Measurements from ENCODE around the gene HSDL1. TPM values are rescaled to one million over a fixed set of nuclear protein-coding genes. Genes with fewer than 3 reads are reported as not detected.
A peak's percentile ranks its signal among the peaks of the same experiment; 100 is the strongest.

Gene HSDL1
- total RNA-seq, 4 donors from 2014 or later = 11.1 to 39.8 (median 20.6) TPM

GRCh38 chr16:84138500-84138823 is 6.5 kb downstream of the HSDL1 start:
- 54 to 58% methylated on average over 2 of the region's 2 CpGs for WGBS, 2 donors
- peaks cover 0 to 19% (median under 1%) of the 10 kb centered on the region in 4 donors for H3K4me1 ChIP-seq
- H3K9me3 ChIP-seq = no peaks in the 10 kb centered on the region
- TF ChIP-seq CTCF (IDR thresholded peaks at IDR 0.05) (no peak), EP300 (IDR thresholded peaks at IDR 0.05) (no peak), POLR2A (IDR thresholded peaks at IDR 0.05) (no peak)
- no peak overlapping the region for H3K4me3 ChIP-seq
- peak overlapping the region in 2 of 4 donors; percentile 17 to 64 for H3K27ac ChIP-seq
- no peak for DNase-seq (ENCODE audit: low spot score in 2 of 2)
- no peaks in the 10 kb centered on the region for H3K27me3 ChIP-seq
- no peaks in the 10 kb centered on the region for H3K36me3 ChIP-seq

GRCh38 chr16:84137769-84138357 is 7.1 kb downstream of the HSDL1 start:
- Histone ChIP-seq H3K36me3 (no peaks in the 10 kb centered on the region), H3K27ac (no peak overlapping the region), H3K27me3 (no peaks in the 10 kb centered on the region), H3K9me3 (no peaks in the 10 kb centered on the region), H3K4me3 (no peak overlapping the region), H3K4me1 (peaks cover 0 to 16% (median 0%) of the 10 kb centered on the region in 4 donors)
- DNase-seq (ENCODE audit: low spot score in 2 of 2) = no peak
- 88 to 89% methylated on average over 7 of the region's 7 CpGs for WGBS, 2 donors
- TF ChIP-seq EP300 (IDR thresholded peaks at IDR 0.05) (no peak), POLR2A (IDR thresholded peaks at IDR 0.05) (no peak), CTCF (IDR thresholded peaks at IDR 0.05) (no peak)

- Histone ChIP-seq H3K36me3 (no peaks in the 10 kb centered on the region), H3K27ac (no peak overlapping the region), H3K27me3 (no peaks in the 10 kb centered on the region), H3K4me3 (no peak overlapping the region), H3K4me1 (peaks cover 0 to 16% (median 0%) of the 10 kb centered on the region in 4 donors), H3K9me3 (no peaks in the 10 kb centered on the region)
- no peak for DNase-seq (ENCODE audit: low spot score in 2 of 2)
- WGBS, 2 donors = 67 to 83% methylated on average over 8 of the region's 8 CpGs
- TF ChIP-seq EP300 (IDR thresholded peaks at IDR 0.05) (no peak), CTCF (IDR thresholded peaks at IDR 0.05) (no peak), POLR2A (IDR thresholded peaks at IDR 0.05) (no peak)
Measured at GRCh38 chr16:84137287-84137686, 7.7 kb downstream of the HSDL1 start.

- TF ChIP-seq POLR2A (IDR thresholded peaks at IDR 0.05) (no peak), CTCF (IDR thresholded peaks at IDR 0.05) (no peak), EP300 (IDR thresholded peaks at IDR 0.05) (no peak)
- WGBS, 2 donors = 72 to 82% methylated on average over 11 of the region's 11 CpGs
Measured at GRCh38 chr16:84136331-84137125, 8.4 kb downstream of the HSDL1 start.

More at GRCh38 chr16:84136331-84137125, 8.4 kb downstream of the HSDL1 start:
- no peak for DNase-seq (ENCODE audit: low spot score in 2 of 2)
- Histone ChIP-seq H3K27me3 (no peaks in the 10 kb centered on the region), H3K36me3 (no peaks in the 10 kb centered on the region), H3K27ac (no peak overlapping the region), H3K9me3 (no peaks in the 10 kb centered on the region), H3K4me3 (no peak overlapping the region), H3K4me1 (peaks cover 0 to 16% (median 0%) of the 10 kb centered on the region in 4 donors)

All from tibial nerve (tissue), 4 donors.